ENCODE data around the gene TSPAN9. TPM values are rescaled to one million over a fixed set of nuclear protein-coding genes. Genes with fewer than 3 reads are reported as not detected.

TSPAN9 gene
- total RNA-seq, 1 experiment from 2014 or later = 7.7 TPM

GRCh38 chr12:3089588-3089987, 12.4 kb downstream of the TSPAN9 start:
- no peak overlapping the region for H3K27ac ChIP-seq (ENCODE audit: low read length)
- H3K9me3 ChIP-seq (ENCODE audit: control insufficient read depth, insufficient read depth, low read depth, low read length) = no peaks in the 10 kb centered on the region
- CTCF ChIA-PET = no interaction called here
- no peak for DNase-seq (ENCODE audit: low read depth, low spot score)
- TF ChIP-seq SIN3A (IDR thresholded peaks at IDR 0.05; ENCODE audit: borderline replicate concordance, insufficient read depth, low read depth, low read length) (no peak), TCF7L2 (IDR thresholded peaks at IDR 0.05; ENCODE audit: low read depth, low read length) (no peak), POLR2AphosphoS5 (IDR thresholded peaks at IDR 0.05; ENCODE audit: low read depth, low read length) (no peak)
- TF ChIP-seq, protein P1, sequence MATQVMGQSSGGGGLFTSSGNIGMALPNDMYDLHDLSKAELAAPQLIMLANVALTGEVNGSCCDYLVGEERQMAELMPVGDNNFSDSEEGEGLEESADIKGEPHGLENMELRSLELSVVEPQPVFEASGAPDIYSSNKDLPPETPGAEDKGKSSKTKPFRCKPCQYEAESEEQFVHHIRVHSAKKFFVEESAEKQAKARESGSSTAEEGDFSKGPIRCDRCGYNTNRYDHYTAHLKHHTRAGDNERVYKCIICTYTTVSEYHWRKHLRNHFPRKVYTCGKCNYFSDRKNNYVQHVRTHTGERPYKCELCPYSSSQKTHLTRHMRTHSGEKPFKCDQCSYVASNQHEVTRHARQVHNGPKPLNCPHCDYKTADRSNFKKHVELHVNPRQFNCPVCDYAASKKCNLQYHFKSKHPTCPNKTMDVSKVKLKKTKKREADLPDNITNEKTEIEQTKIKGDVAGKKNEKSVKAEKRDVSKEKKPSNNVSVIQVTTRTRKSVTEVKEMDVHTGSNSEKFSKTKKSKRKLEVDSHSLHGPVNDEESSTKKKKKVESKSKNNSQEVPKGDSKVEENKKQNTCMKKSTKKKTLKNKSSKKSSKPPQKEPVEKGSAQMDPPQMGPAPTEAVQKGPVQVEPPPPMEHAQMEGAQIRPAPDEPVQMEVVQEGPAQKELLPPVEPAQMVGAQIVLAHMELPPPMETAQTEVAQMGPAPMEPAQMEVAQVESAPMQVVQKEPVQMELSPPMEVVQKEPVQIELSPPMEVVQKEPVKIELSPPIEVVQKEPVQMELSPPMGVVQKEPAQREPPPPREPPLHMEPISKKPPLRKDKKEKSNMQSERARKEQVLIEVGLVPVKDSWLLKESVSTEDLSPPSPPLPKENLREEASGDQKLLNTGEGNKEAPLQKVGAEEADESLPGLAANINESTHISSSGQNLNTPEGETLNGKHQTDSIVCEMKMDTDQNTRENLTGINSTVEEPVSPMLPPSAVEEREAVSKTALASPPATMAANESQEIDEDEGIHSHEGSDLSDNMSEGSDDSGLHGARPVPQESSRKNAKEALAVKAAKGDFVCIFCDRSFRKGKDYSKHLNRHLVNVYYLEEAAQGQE (IDR thresholded peaks at IDR 0.05; ENCODE audit: insufficient read depth in 1 of 2, low read depth in 2 of 2, low read length in 1 of 2) = no peak
- TF ChIP-seq, protein P2, sequence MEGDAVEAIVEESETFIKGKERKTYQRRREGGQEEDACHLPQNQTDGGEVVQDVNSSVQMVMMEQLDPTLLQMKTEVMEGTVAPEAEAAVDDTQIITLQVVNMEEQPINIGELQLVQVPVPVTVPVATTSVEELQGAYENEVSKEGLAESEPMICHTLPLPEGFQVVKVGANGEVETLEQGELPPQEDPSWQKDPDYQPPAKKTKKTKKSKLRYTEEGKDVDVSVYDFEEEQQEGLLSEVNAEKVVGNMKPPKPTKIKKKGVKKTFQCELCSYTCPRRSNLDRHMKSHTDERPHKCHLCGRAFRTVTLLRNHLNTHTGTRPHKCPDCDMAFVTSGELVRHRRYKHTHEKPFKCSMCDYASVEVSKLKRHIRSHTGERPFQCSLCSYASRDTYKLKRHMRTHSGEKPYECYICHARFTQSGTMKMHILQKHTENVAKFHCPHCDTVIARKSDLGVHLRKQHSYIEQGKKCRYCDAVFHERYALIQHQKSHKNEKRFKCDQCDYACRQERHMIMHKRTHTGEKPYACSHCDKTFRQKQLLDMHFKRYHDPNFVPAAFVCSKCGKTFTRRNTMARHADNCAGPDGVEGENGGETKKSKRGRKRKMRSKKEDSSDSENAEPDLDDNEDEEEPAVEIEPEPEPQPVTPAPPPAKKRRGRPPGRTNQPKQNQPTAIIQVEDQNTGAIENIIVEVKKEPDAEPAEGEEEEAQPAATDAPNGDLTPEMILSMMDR (IDR thresholded peaks at IDR 0.05) = no peak
- in situ Hi-C loops (cut with HindIII; ENCODE audit: low pct_unique_long_range_greater_than_20kb, low sequenced_read_pairs) = no loop called here
- POLR2A ChIA-PET = no interaction called here
- H3K4me1 ChIP-seq (ENCODE audit: control insufficient read depth, insufficient read depth, low read length) = no peaks in the 10 kb centered on the region
- H3K4me3 ChIP-seq (ENCODE audit: low read depth in 2 of 2, low read length in 2 of 2) = no peak overlapping the region
- no TSS peak for BruUV-seq (replicated peaks)
- H3K36me3 ChIP-seq (ENCODE audit: control insufficient read depth, insufficient read depth, low read length) = no peaks in the 10 kb centered on the region
- no peak for ATAC-seq
- H3K27me3 ChIP-seq (ENCODE audit: control insufficient read depth, insufficient read depth, low read length) = no peaks in the 10 kb centered on the region
- intact Hi-C loops (cut with micrococcal nuclease; ENCODE audit: unreplicated experiment) = no loop called here

DNA sequence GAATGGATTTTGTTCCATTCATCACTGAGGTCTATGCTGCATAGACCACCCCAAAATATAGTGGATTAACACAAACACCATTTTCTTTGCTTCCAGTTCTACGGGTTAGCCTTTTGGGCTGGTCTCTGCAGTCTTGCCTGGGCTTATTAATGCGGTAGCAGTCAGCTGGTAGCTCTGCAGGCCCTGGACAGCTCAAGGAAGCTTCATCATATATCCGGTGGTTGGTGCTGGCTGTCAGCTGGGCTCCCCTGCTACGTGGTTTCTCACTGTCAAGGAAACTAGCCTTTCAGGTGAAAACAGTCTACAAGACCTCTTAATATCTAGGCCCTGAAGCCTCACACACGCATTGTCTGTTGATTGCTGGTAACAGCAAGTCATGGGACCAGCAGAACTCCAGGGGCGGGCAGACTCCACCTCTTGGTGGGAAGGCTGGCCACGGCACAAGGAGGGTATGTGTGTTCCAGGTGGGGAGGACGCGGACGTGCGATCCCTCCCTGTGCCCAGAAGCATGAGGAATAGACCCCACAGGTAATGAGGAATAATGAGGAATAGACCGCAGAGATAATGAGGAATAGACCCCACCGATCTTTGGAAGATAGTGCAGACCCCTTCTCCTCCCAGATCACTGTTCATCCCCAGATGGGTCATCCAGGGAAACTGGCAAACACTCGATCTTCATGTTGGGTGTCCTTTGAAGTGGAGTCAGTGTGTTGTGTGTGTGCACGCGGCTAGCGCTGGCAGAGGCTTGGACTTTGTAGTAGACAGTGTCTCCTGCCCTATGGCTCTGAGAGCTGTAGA, 13.3 kb downstream of the TSPAN9 start:
- no peak for DNase-seq (ENCODE audit: low read depth, low spot score)
- no peaks in the 10 kb centered on the region for H3K9me3 ChIP-seq (ENCODE audit: control insufficient read depth, insufficient read depth, low read depth, low read length)
- H3K4me3 ChIP-seq (ENCODE audit: low read depth in 2 of 2, low read length in 2 of 2) = no peak overlapping the region
- in situ Hi-C loops (cut with HindIII; ENCODE audit: low pct_unique_long_range_greater_than_20kb, low sequenced_read_pairs) = no loop called here
- no peaks in the 10 kb centered on the region for H3K27me3 ChIP-seq (ENCODE audit: control insufficient read depth, insufficient read depth, low read length)
- ATAC-seq = no peak
- intact Hi-C loops (cut with micrococcal nuclease; ENCODE audit: unreplicated experiment) = no loop called here
- H3K27ac ChIP-seq (ENCODE audit: low read length) = no peak overlapping the region
- no TSS peak for BruUV-seq (replicated peaks)
- TF ChIP-seq, protein P1 (IDR thresholded peaks at IDR 0.05; ENCODE audit: insufficient read depth in 1 of 2, low read depth in 2 of 2, low read length in 1 of 2) = no peak
- TF ChIP-seq POLR2AphosphoS5 (IDR thresholded peaks at IDR 0.05; ENCODE audit: low read depth, low read length) = no peak
- TF ChIP-seq, protein P2 (IDR thresholded peaks at IDR 0.05) = no peak
- no peak for TF ChIP-seq TCF7L2 (IDR thresholded peaks at IDR 0.05; ENCODE audit: low read depth, low read length)
- no peak for TF ChIP-seq SIN3A (IDR thresholded peaks at IDR 0.05; ENCODE audit: borderline replicate concordance, insufficient read depth, low read depth, low read length)
- no peaks in the 10 kb centered on the region for H3K36me3 ChIP-seq (ENCODE audit: control insufficient read depth, insufficient read depth, low read length)
- H3K4me1 ChIP-seq (ENCODE audit: control insufficient read depth, insufficient read depth, low read length) = no peaks in the 10 kb centered on the region
- ChIA-PET CTCF (no interaction called here), POLR2A (no interaction called here)
